Neural cell (in vitro differentiated cells): ENCODE measurements around the gene SPATA2.

Experiments used
- CTCF ChIP-seq: fragments of 450-650 bp; IDR thresholded peaks from 2 replicates; pipeline ENCODE4 v1.5.1; 2014; ENCODE audit warnings: antibody characterized with exemption, mild to moderate bottlenecking, moderate library complexity; ENCODE audit not compliant: poor library complexity, severe bottlenecking
- EP300 ChIP-seq: fragments of 450-650 bp; conservative IDR thresholded peaks from 2 replicates; pipeline ENCODE4 v1.6.1; 2014; ENCODE audit warnings: antibody characterized with exemption, mild to moderate bottlenecking, moderate library complexity; ENCODE audit not compliant: poor library complexity, severe bottlenecking
- RAD21 ChIP-seq: fragments of 450-650 bp; conservative IDR thresholded peaks from 2 replicates; pipeline ENCODE4 v1.6.1; 2014; ENCODE audit warnings: antibody characterized with exemption, mild to moderate bottlenecking, moderate library complexity

GRCh38 chr20:49924247-49924646 is 8.9 kb upstream of the SPATA2 start:
- TF ChIP-seq CTCF (no peak), EP300 (no peak), RAD21 (no peak)
